Testis (tissue), 2 donors: ENCODE data around the gene ADGRD1.

ENCODE experiments used
- CTCF ChIP-seq, 3 experiments: fragments of 450-650 bp in 2 of 3; fragments of 200-600 bp in 1 of 3; sonication (generic) in 1 of 3; IDR thresholded peaks; one replicate each; pipeline ENCODE4 v1.5.1; 2016 to 2019; ENCODE audit warnings: antibody characterized with exemption in 3 of 3, mild to moderate bottlenecking in 2 of 3, moderate library complexity in 1 of 3
- POLR2A ChIP-seq: fragments of 450-650 bp; IDR thresholded peaks from one replicate; pipeline ENCODE4 v1.6.1; 2017; ENCODE audit warnings: antibody characterized with exemption, mild to moderate bottlenecking, moderate library complexity

- TF ChIP-seq CTCF (IDR thresholded peaks at IDR 0.05), result no peak
- no peak for TF ChIP-seq POLR2A
Observed at GRCh38 chr12:131098178-131098981, 144.7 kb downstream of the ADGRD1 start.
